A172 (cell line): ENCODE measurements around the gene CCDC127. TPM values are rescaled to one million over a fixed set of nuclear protein-coding genes. Genes with fewer than 3 reads are reported as not detected.
"Not testable (repeated sequence)": the region's sequence is repeated elsewhere in the genome, so short reads cannot be mapped to it uniquely, and the experiment has no call there.

ENCODE experiments used
- DNase-seq: peaks from one replicate; pipeline ENCODE4 v3.0.0-alpha.2; 2015; ENCODE audit warnings: low spot score
- total RNA-seq: library from RNA; depleted of rRNA; stranded (reverse); fragments of >200 nt; shearing (Covaris generic); gene quantifications from 2 replicates; pipeline ENCODE4 v1.2.3, GENCODE V29; 2014

CCDC127 gene
- total RNA-seq, 1 experiment from 2014 or later, result 6.3 TPM

DNA sequence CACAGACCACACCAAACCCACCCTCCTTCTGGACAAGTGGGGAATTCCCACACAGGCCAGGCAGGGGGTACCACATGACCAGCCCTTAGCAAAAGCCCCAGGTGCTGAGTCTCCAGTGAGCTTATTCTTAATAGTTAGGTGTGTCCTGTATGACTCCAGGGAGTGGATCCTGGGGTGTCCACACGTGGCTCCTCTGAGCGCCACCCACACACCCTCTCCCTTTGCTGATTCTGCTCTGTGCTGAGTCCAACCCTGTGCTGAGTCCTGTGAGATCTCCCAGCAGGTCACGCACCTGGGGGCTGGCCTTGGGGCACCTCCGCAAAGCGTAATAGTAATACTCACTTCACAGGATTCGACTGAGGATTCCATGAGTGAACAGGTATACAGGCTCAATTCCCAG lies 14.0 kb downstream of the CCDC127 start:
- DNase-seq, result no peak

DNA sequence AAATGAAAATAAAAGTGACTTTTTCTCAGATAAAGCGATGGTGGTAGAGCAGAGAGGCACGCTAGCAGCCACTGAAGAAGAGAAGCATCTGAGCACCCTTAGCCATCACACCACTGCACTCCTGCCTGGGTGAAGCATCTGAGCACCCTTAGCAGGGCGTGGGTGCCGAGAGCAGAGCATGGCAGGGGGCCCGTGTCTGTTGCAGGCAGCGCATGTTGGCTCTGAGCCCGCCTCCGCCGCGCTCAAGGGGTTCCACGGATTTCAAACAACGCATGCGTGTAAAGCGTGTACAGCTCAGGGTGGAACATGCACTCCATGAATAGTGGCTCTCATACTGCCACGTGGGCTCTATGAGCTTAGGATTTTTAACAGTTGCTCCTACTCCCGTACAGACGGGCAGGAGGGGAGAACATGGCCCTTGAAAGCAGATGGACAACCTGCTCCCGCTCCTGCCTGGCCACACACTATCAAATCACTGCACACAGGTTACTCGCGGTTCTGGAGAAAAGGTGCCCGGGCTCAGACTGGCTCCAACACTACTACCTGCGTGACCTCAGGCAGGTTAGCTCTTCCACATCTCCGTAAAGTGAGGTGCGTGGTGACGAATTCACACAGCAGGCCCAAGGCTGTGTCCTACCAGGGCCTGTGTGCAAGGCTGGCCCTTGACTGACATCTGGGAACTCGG lies 14.6 kb downstream of the CCDC127 start:
- DNase-seq, result no peak

DNA sequence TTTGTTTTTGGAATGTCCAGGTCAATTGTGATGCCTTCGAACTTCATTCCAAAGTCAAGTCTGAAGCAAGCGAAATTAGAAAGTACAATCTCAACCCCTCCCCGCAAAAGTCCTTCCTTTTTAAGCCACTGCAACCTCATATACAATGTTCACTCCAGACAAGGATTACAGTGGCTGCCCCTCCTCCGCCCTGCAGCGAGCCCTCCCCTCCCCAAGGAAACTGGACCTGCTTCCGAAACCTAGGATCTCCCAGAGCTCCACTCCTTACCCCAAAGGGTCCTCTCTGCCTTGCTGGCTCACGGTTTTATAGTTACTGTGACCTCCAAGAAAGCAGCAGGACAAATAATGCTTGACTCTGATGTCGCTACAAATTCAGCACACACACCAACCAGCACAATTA lies 16.3 kb downstream of the CCDC127 start:
- no peak for DNase-seq

DNA sequence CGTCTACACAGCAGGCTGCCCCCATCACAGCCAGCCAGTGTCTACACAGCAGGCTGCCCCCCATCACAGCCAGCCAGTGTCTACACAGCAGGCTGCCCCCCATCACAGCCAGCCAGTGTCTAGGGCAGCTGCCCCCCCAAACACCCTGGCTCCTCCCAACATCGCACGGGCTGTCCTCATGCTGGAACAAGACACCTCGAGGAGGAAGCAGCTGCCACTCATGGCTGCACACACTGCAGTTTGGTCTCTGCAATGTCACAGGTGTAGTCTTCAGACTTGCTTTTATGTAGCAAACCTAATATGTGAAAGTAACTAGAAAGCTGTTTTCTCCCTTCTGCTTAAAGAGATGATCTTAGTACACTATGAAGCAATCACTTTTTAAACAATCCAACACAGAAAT lies 17.0 kb downstream of the CCDC127 start:
- no peak for DNase-seq

GRCh38 chr5:199950-200645 lies 17.9 kb downstream of the CCDC127 start:
- no peak for DNase-seq

- DNase-seq, result no peak
These were observed 18.6 kb downstream of the CCDC127 start for GRCh38 chr5:199197-199949.

DNA sequence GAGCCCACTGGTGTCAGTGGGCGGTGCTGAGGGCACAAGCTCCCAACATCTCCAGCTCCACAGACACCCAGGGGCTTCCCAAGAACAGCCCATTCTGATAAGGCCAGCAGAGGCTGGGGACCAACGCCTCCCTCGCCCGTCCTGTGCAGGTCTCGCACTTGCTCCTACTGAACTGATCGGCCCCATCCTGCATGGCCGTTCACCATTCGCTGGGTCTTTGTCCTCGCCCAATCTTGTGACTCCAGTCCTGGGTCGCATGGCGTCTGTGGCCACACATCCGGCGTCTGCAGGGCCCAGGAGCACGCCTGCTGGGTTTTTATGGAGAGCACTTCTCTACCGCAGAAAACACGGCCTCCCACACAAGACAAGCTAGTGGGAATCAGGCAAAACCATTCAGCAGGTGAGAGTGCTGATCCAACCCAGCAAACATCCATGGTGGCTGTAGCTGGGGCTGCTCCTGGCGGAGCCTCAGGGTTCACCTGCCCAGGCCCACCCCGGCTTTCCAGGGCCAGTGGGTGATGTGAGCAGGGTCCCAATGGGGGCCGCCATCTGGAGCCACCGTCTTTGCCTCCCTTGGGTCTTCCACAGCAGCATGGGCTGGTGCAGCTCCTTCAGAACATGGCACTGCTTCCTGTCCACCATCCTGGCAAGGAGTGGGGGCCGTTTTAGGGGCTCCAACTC lies 19.3 kb downstream of the CCDC127 start:
- DNase-seq, result no peak

DNA sequence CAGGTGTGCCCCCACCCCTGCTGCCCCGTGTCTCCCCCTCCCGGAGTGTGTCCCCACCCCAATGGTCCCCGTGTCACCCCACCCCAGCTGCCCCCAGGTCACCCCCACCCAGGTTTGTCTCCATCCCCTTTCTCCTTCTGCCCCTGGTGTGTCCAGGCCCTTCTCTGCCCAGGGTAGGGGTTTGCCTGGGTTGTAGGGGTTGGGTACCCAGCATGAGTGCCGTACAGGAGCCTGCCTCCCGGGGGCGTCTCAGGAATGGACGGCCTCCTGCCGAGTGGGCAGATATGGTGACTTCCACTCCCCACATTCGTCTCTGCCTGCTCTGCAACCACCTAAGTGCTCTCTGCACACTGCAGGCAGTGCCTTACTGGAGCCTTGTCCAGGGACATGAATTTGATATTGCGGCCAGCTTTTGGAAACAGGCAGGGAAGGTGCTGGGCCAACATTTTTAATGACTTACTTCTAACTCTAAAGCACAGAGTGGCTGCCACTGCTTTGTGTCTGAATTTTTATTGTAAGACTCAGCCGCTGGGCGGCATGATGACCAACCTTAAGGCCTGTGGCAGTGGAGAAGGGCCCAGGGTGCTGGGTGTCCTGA lies 20.0 kb downstream of the CCDC127 start:
- DNase-seq, result no peak

- DNase-seq, result not testable (repeated sequence)
These were observed 20.9 kb downstream of the CCDC127 start for GRCh38 chr5:197031-197430.

DNA sequence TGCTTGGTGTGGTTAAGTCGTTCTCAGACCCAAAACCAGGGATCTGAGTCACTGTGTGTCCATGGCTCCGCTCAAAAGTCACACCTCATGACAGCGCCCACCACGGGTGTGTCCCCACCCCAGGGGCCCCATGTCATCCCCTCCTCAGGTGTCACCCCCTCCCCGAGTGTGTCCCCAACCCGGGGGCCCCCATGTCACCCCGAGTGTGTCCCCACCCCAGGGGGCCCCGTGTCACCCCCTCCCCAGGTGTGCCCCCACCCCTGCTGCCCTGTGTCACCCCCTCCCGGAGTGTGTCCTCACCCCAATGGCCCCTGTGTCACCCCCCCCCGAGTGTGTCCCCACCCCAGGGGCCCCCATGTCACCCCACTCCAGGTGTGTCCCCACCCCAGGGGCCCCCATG lies 21.6 kb downstream of the CCDC127 start:
- DNase-seq, result no peak

- no peak for DNase-seq
These were observed 22.4 kb downstream of the CCDC127 start for GRCh38 chr5:195401-196160.

- DNase-seq, result no peak
These were observed 23.2 kb downstream of the CCDC127 start for GRCh38 chr5:194603-195209.

DNA sequence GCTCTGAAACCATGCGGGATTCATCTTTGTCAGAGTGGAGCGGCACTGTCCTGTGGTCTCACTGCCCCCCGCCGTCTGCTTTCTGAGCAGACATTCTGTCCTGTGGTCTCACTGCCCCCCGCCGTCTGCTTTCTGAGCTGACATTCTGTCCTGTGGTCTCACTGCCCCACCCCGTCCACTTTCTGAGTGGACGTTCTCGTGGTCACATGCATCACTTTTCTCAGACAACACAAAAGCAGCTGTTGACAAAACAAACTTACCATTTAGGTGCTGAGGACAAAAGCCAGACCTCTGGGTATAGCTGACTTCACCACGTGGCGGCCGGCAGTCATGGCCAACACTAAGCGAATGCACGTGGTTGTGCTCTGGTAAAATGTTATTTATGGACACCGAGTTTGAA lies 23.9 kb downstream of the CCDC127 start:
- no peak for DNase-seq

DNA sequence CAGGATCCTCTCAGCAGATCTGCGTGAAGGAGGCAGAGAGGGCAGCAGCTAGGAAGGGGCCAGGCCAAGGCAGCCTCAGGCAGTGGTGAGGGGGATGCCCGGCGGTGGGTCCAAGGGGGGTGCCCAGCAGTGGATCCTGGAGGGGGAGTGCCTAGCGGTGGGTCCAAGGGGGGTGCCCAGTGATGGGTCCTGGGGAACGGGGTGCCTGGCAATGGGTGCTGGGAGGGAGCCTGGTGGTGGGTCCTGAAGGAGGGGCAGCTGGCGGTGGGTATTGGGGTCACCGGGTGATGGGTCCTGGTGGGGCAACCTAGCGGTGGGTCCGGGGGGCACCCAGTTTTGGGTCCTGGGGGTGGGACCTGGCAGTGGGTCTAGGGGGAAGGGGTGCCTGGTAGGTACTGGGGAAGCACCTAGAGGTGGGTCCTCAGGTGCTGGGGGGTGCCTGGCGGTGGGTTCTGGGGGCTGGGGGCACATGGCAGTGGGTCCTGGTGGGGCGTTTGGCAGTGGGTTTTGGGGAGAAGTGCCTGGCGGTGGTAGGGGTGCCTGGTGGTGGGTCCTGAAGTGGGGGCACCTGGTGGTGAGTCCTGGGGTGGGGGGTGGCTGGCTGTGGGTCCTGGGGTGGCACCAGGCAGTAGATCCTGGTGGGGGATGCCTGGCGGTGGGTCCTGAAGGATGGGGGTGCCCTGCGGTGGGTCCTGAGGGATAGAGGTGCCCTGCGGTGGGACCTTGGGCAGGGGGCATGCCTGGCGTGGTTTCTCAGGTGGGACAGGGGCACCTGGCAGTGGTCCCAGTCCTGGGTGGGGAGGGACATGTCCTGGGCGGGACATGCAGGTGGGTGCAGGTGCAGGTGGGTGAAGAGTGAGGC lies 24.8 kb downstream of the CCDC127 start:
- DNase-seq, result no peak

DNA sequence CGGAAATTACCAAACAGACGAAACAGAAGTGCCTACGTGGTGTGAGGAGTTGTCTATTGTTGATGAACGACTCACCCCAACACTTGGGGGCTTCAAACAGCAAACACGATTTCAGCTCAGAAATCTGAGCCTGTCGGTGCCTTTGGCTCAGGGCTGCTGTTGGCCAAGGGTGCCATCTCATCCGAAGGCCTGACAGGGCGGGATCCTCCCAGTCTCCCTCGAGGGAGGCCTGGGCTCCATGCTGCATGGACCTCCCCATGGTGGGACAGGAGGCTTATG lies 25.3 kb downstream of the CCDC127 start:
- DNase-seq, result no peak

GRCh38 chr5:191949-192690 lies 25.8 kb downstream of the CCDC127 start:
- no peak for DNase-seq

- DNase-seq, result no peak
These were observed 26.7 kb downstream of the CCDC127 start, which contains the start of gene LRRC14B for GRCh38 chr5:191036-191948. LRRC14B (plus strand) TSS chr5:191495; CDS start chr5:191539, 44 bp downstream.
